Transverse colon (tissue), 3 donors: ENCODE measurements around the gene TNS3.

ENCODE experiments used
- CTCF ChIP-seq, 5 experiments: fragments of 200-600 bp in 3 of 5; fragments of 450-650 bp in 2 of 5; sonication (generic) in 3 of 5; IDR thresholded peaks; 1 replicate in 2 of 5; 2 replicates in 3 of 5; pipeline ENCODE4 v1.5.1; 2016 to 2017; ENCODE audit warnings: antibody characterized with exemption in 5 of 5, inconsistent platforms in 3 of 5, mild to moderate bottlenecking in 2 of 5, moderate library complexity in 1 of 5
- EP300 ChIP-seq: sonication (generic); formaldehyde crosslinking; IDR thresholded peaks from one replicate; pipeline ENCODE4 v1.6.1; 2017; ENCODE audit warnings: antibody characterized with exemption, low read depth
- POLR2A ChIP-seq: fragments of 450-650 bp; IDR thresholded peaks from one replicate; pipeline ENCODE4 v1.6.1; 2016; ENCODE audit warnings: antibody characterized with exemption, mild to moderate bottlenecking, moderate library complexity

GRCh38 chr7:47433564-47433895 lies 148.4 kb downstream of the TNS3 start:
- TF ChIP-seq CTCF (IDR thresholded peaks at IDR 0.05) (no peak), EP300 (no peak), POLR2A (no peak)
